Gastroesophageal sphincter (tissue), 2 donors: ENCODE measurements around the gene SLC2A6.

Experiments
- EP300 ChIP-seq: sonication (generic); formaldehyde crosslinking; IDR thresholded peaks from one replicate; pipeline ENCODE4 v1.6.1; 2017; ENCODE audit warnings: antibody characterized with exemption, mild to moderate bottlenecking
- POLR2A ChIP-seq, 2 donors: fragments of 450-650 bp; IDR thresholded peaks; one replicate each; pipeline ENCODE4 v1.6.1; 2017; ENCODE audit warnings: antibody characterized with exemption in 2 of 2, mild to moderate bottlenecking in 2 of 2, moderate library complexity in 1 of 2

GRCh38 chr9:133495327-133496293, 16.7 kb upstream of the SLC2A6 start:
- no peak for TF ChIP-seq POLR2A (IDR thresholded peaks at IDR 0.05)
- no peak for TF ChIP-seq EP300
